ENCODE measurements around the gene THTPA. TPM values are rescaled to one million over a fixed set of nuclear protein-coding genes. Genes with fewer than 3 reads are reported as not detected.

THTPA gene
- polyA plus RNA-seq, 3 donors from 2014 or later = 17.5 to 20.6 (median 19.5) TPM

GRCh38 chr14:23538785-23539184 is 17.3 kb upstream of the THTPA start:
- H3K4me1 Mint-ChIP-seq = no peaks in the 10 kb centered on the region
- DNase-seq = no peak
- H3K9me3 Mint-ChIP-seq = no peaks in the 10 kb centered on the region
- H3K36me3 Mint-ChIP-seq = peaks cover 0 to 7% (median 0%) of the 10 kb centered on the region in 3 donors
- no peak overlapping the region for H3K27ac Mint-ChIP-seq
- no peak overlapping the region for H3K4me3 Mint-ChIP-seq
- H3K27me3 Mint-ChIP-seq (ENCODE audit: low read depth in 3 of 3) = peaks cover 0 to 5% (median 0%) of the 10 kb centered on the region in 3 donors

DNA sequence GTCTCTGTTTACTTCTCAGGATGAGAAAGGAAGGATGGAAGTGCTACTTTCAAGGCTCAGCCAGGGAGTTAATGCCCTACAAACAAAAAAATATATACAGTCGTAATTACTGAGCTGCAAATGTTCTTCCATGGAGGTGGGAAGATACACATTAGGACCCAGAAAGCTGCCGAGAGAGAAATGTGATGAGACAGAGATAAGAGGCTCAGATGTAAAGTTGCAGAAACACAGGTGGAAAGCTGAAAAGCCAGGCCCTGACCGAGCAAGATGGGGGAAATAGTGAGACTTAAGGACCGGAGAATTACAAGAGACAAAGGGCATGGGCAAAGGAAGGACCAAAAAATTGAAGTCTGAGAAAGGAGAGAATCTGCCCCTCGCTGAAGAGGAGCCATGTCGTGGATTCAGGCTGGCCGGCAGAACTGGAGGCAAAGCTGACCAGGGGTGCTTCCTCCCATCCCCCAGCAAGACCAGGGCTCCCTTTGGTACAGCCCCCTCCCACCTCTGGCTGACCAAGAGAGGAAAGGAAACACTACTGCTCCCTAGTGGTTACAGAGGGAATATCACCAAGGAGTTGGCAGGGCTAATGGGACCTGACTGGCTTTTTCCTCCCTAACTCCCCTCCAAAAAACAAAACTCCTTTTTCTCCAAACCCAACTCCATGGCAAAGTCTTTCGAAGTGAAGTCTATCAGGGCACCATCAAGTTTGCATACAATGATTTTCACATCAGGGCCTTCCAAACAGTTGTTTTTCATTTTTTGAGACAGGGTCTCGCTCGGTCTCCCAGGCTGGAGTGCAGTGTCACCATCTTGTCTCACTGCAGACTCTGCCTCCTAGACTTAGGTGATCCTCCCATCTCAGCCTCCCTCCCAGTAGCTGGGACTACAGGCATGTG is 16.6 kb upstream of the THTPA start:
- peaks cover 0 to 7% (median 0%) of the 10 kb centered on the region in 3 donors for H3K36me3 Mint-ChIP-seq
- H3K9me3 Mint-ChIP-seq = no peaks in the 10 kb centered on the region
- no peak overlapping the region for H3K4me3 Mint-ChIP-seq
- peak; percentile 36 to 39 (median 37) for DNase-seq
- no peaks in the 10 kb centered on the region for H3K4me1 Mint-ChIP-seq
- H3K27me3 Mint-ChIP-seq (ENCODE audit: low read depth in 3 of 3) = peaks cover 0 to 5% (median 0%) of the 10 kb centered on the region in 3 donors
- no peak overlapping the region for H3K27ac Mint-ChIP-seq

DNA sequence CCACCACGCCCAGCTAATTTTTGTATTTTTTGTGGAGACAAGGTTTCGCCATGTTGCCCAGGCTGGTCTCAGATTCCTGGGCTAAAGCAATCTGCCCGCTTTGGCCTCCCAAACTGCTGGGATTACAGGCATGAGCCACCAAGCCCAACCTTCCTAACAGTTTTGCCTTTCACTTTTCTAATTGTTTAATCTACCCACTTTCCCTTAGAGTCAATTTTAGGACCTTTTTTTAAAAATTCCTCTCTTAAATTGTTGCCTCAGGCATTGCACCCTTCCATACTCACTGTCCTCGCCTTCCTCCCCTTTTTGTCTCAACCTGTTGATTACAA is 16.0 kb upstream of the THTPA start:
- H3K9me3 Mint-ChIP-seq = no peaks in the 10 kb centered on the region
- no peak for DNase-seq
- no peak overlapping the region for H3K4me3 Mint-ChIP-seq
- no peak overlapping the region for H3K27ac Mint-ChIP-seq
- peaks cover 0 to 7% (median 0%) of the 10 kb centered on the region in 3 donors for H3K36me3 Mint-ChIP-seq
- H3K27me3 Mint-ChIP-seq (ENCODE audit: low read depth in 3 of 3) = peaks cover 0 to 5% (median 0%) of the 10 kb centered on the region in 3 donors
- H3K4me1 Mint-ChIP-seq = no peaks in the 10 kb centered on the region

DNA sequence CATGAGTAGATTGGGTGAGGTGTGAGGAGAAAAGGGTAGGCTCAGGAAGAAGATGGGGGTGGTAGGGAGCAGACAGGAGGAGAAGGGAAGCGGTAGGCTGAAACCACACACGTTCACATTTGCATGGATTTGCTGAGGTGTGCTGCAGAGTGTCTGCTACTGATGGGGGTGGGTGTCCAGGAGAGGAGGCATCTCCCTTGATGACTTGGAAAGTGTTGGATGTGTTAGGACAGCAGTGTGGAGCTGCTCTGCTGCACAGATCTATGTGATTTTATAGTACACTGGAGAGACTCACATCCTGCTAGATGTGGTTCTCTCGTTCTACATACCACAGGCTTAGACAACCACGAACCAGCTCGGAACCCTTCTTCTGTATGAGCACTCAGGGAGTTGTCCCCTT is 13.8 kb upstream of the THTPA start:
- no peaks in the 10 kb centered on the region for H3K9me3 Mint-ChIP-seq
- H3K27ac Mint-ChIP-seq = peak overlapping the region in 2 of 6 donors; percentile 15 to 43
- peaks cover 0 to 5% (median 2%) of the 10 kb centered on the region in 3 donors for H3K27me3 Mint-ChIP-seq (ENCODE audit: low read depth in 3 of 3)
- no peak for DNase-seq
- H3K4me1 Mint-ChIP-seq = no peaks in the 10 kb centered on the region
- no peak overlapping the region for H3K4me3 Mint-ChIP-seq
- peaks cover 0 to 7% (median 0%) of the 10 kb centered on the region in 3 donors for H3K36me3 Mint-ChIP-seq

DNA sequence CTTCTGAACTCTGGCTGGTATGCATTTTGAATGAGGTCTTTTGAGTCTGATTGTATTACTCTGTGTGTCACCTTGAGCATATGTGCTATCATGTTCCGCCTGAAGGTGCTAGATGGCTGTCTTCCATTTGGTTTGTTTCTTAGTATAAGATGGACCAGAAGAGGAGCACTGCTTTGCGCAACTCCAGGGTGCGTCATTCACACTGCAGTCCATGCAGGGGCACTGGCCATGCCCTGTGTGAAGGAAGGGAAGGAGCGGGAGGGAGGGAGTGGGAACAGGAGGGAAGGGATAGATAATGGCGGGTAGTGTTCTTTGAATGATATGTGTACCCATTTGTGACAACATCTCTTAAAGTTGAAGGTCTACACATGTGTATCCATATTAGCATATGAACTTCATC is 12.7 kb upstream of the THTPA start:
- Mint-ChIP-seq H3K36me3 (peaks cover 0 to 7% (median 0%) of the 10 kb centered on the region in 3 donors), H3K4me3 (no peak overlapping the region), H3K4me1 (no peaks in the 10 kb centered on the region), H3K9me3 (no peaks in the 10 kb centered on the region), H3K27ac (no peak overlapping the region), H3K27me3 (ENCODE audit: low read depth in 3 of 3) (peaks cover 0 to 5% (median 2%) of the 10 kb centered on the region in 3 donors)
- no peak for DNase-seq

DNA sequence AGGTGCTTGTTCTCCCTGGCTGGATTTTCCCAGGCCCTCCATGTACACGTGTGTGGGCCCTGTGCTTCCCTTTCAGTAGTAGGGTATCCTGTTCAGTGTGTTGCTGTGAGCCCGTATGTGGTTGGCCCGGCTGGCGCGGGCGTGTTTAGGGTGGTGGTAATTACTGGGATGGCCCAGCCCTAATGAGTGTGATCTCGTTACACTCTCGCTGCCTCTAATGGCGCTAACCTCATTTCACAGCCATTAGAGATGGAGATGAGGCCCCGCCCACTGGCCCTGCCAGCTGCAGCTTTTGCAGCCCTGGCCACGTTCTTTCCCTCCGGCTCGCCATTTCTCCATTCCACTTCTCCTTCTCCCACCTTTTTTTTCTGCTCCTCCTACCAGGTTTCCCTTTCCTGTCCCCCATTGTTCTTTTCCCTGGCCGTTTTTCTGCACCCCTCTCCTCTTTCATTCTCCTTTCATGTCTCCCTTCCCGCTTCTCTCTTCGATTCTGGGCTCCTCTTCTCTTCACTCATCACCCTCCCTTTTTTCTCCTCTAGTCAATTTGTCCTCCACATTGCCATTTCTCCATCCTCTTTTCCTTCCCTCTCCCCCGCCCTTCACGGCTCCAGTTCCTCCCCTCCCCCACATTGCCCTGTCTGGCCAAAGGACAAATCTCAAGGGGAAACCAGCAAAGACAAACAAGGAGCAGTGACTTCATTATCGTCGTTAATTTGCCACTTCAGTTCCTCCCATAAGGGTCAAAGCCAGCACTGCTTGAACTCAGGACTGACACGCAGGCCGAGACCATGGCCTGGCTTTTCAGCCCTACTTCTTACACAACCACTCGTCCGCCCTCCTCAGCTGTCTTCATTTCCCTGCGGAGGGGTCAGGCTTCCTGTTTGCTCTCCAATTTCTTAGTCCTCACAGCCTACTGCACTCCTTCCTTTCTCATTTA is 11.3 kb upstream of the THTPA start:
- Mint-ChIP-seq H3K27me3 (ENCODE audit: low read depth in 3 of 3) (peaks cover 0 to 5% (median 2%) of the 10 kb centered on the region in 3 donors), H3K36me3 (peaks cover 0 to 7% (median 0%) of the 10 kb centered on the region in 3 donors), H3K4me3 (no peak overlapping the region), H3K4me1 (no peaks in the 10 kb centered on the region), H3K27ac (no peak overlapping the region), H3K9me3 (no peaks in the 10 kb centered on the region)
- DNase-seq = no peak

DNA sequence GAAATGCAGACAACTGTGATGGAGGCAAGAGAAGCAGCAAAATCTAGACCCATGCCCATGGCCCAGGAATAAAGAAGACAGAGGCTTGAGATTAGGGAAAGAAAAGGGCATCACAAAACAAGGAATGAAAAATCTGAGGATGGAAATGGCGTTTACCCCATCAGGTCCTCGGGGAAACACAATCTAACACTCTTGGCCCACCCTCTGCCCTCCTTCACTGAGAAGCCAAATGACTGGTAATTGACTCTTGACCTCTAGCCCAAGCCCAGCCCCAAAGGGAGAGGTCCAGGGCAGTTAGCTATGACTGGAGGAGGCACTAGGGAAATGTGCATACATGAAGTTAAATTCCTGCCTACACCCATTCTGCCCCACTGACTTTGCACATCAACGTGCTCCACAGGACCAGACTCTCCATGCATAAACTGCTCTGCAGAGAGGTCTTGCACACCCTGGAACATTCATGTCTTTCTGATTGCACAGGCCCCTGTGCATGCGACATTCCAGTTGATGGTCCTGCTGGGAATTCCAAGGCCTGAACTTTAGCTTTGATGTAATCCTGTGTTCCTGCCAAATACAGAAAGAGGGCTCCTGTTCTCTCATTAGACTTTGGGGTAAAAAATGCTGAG is 10.2 kb upstream of the THTPA start:
- H3K9me3 Mint-ChIP-seq = no peaks in the 10 kb centered on the region
- H3K4me1 Mint-ChIP-seq = peaks cover under 1% of the 10 kb centered on the region in 2 donors
- DNase-seq = no peak
- H3K27me3 Mint-ChIP-seq (ENCODE audit: low read depth in 3 of 3) = peaks cover 0 to 6% (median 2%) of the 10 kb centered on the region in 3 donors
- H3K4me3 Mint-ChIP-seq = no peak overlapping the region
- peaks cover 0 to 7% (median 0%) of the 10 kb centered on the region in 3 donors for H3K36me3 Mint-ChIP-seq
- H3K27ac Mint-ChIP-seq = no peak overlapping the region

DNA sequence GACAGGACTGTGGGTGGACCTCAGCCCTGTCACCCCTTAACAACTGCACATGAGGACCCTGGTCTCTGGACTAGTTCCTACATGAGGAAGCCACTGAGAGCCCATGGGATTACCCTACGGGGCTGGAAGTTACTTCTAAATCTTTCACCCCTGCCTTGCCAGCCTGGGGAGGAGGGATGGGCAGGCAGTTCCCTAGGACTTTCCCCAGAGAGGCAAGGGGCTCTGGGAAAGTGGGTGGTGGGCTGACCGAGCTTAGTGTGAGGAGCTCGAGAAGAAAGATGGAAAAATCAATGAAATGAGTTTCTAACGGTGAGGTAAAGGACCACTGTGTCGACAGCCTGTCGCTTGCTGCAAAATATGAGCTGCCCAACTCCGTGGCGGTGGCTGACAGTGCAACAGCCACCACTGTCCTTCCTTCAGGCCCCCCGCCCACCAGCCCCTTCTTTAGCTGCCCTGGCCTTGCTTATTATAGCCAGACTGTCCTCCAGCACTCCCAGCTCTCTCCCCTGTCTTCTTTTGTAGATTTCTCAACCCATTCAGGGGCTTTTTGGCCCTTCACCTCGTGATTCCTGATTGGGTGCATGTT is 9.5 kb upstream of the THTPA start:
- Mint-ChIP-seq H3K27ac (no peak overlapping the region), H3K4me1 (peaks cover 6 to 7% of the 10 kb centered on the region in 2 donors), H3K36me3 (peaks cover 0 to 7% (median 0%) of the 10 kb centered on the region in 3 donors), H3K9me3 (no peaks in the 10 kb centered on the region), H3K4me3 (no peak overlapping the region), H3K27me3 (ENCODE audit: low read depth in 3 of 3) (peaks cover 0 to 9% (median 3%) of the 10 kb centered on the region in 3 donors)
- no peak for DNase-seq

GRCh38 chr14:23547924-23548323 is 8.1 kb upstream of the THTPA start:
- Mint-ChIP-seq H3K9me3 (no peaks in the 10 kb centered on the region), H3K27ac (no peak overlapping the region), H3K36me3 (no peaks in the 10 kb centered on the region), H3K4me1 (peaks cover 8 to 14% of the 10 kb centered on the region in 2 donors), H3K4me3 (no peak overlapping the region), H3K27me3 (ENCODE audit: low read depth in 3 of 3) (peaks cover 0 to 8% (median 3%) of the 10 kb centered on the region in 3 donors)
- no peak for DNase-seq

DNA sequence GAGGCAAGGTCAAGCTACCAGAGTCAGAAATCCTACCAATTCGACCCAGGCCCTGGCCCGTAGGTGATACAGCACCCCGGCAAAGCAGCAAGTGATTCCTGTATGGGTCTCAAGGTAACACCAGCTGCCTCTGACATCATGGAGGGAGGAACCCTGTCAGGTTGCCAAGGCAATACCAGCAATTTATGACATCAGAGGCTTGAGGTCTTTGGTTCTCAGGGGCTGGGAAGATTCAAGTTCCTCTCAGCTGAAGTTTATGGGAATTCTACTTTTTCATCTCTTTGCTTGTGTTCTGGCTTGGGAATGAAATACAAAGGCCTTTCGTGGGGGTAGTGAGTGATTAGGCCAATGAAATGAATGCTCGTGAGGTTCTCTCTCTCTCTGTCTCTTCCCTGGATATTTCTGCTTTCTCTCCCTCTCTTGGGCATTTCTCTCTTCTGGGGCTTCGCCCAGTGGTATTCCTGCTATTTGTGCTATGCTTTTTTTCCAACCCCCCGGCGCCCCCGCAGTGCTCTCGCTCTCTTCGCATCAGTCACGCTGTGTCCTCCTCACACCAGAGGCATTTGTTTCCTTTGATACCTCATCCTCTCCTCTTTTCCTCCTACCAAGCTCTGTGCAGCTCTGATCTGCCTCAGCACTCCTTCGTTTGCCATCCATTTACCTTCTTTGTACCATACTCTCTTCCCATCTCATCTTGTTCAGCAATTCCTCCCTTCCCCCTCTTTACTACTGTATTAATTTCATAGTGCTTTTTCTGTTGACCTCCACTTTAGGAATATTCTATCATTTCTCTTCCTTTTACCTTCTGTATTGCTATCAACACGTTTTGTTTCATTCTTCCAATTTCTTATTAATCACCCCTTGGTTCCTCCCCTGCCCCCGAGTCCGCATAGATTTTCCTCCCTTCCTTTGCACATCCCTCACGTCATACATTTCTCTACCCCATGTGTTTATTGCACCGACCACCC is 7.4 kb upstream of the THTPA start:
- Mint-ChIP-seq H3K27ac (no peak overlapping the region), H3K36me3 (no peaks in the 10 kb centered on the region)

DNA sequence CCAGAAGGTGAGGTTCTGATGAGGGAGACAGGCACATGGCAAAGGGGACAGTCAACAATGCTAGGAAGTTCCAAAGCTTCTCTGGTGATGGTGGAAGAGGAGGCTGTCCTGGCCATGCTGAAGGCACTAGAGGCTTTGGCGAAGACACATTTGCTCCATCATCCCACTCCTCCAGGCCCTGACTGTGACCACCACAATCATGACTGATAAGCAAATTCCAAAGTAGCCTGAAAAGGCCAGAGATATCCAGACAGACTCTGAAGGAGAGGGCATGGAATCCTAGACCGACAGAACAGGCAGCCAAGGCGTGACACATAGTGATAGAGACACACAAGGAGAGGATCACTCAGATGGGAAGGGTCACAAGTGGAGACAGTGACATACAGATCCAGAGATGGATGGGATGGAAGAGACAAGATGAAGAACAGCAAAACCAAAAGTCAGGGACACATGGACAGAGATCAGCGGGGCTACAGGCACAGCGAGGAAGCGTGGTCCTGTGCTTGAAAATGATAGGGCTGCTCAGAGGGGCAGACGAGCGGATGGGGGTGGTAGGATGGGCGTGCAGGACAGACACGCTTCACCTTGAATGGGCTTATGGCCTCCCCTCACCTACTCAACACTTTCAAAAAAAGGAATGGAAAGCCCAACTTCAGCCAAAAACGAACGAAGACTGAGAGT is 5.8 kb upstream of the THTPA start:
- peaks cover 0 to 8% (median 3%) of the 10 kb centered on the region in 3 donors for H3K27me3 Mint-ChIP-seq (ENCODE audit: low read depth in 3 of 3)
- no peaks in the 10 kb centered on the region for H3K9me3 Mint-ChIP-seq
- DNase-seq = no peak
- H3K4me3 Mint-ChIP-seq = no peak overlapping the region
- no peak overlapping the region for H3K27ac Mint-ChIP-seq
- H3K4me1 Mint-ChIP-seq = peaks cover 10 to 17% of the 10 kb centered on the region in 2 donors
- H3K36me3 Mint-ChIP-seq = no peaks in the 10 kb centered on the region

More for the DNA sequence above, 7.4 kb upstream of the THTPA start:
- peaks cover 8 to 14% of the 10 kb centered on the region in 2 donors for H3K4me1 Mint-ChIP-seq
- no peak for DNase-seq
- H3K4me3 Mint-ChIP-seq = no peak overlapping the region
- H3K27me3 Mint-ChIP-seq (ENCODE audit: low read depth in 3 of 3) = peaks cover 0 to 8% (median 3%) of the 10 kb centered on the region in 3 donors
- no peaks in the 10 kb centered on the region for H3K9me3 Mint-ChIP-seq

- H3K36me3 Mint-ChIP-seq = no peaks in the 10 kb centered on the region
- peaks cover 14 to 23% of the 10 kb centered on the region in 2 donors for H3K4me1 Mint-ChIP-seq
- H3K27ac Mint-ChIP-seq = peak overlapping the region in 1 of 6 donors; percentile 67
- no peaks in the 10 kb centered on the region for H3K9me3 Mint-ChIP-seq
- DNase-seq = no peak
- H3K27me3 Mint-ChIP-seq (ENCODE audit: low read depth in 3 of 3) = peaks cover 1 to 8% (median 1%) of the 10 kb centered on the region in 3 donors
- H3K4me3 Mint-ChIP-seq = peak overlapping the region in 2 of 5 donors; percentile 86 to 87
These were observed 5.2 kb upstream of the THTPA start for GRCh38 chr14:23550812-23551265.

Data from immature natural killer cell (primary cell).